Hepatic stellate cell (primary cell): ENCODE data around the gene RNF224.
"Not testable (repeated sequence)": the region's sequence is repeated elsewhere in the genome, so short reads cannot be mapped to it uniquely, and the experiment has no call there.

Experiments
- DNase-seq: peaks from one replicate; pipeline ENCODE4 v3.0.0; 2011; ENCODE audit warnings: low spot score

The RNF224 gene

GRCh38 chr9:137254624-137255447 is 27.5 kb downstream of the RNF224 start, which contains the start of gene NELFB:
Gene NELFB, plus strand, starts transcription at chr9:137255327.
- DNase-seq = peak; percentile 99

GRCh38 chr9:137255448-137256114 is 28.3 kb downstream of the RNF224 start:
- peak; percentile 61 for DNase-seq

GRCh38 chr9:137256362-137256761 is 29.1 kb downstream of the RNF224 start:
- no peak for DNase-seq

GRCh38 chr9:137256856-137257255 is 29.6 kb downstream of the RNF224 start:
- no peak for DNase-seq

GRCh38 chr9:137262173-137262908 is 35.0 kb downstream of the RNF224 start:
- not testable (repeated sequence) for DNase-seq

GRCh38 chr9:137262909-137263285 is 35.6 kb downstream of the RNF224 start:
- no peak for DNase-seq

- DNase-seq = no peak
These were observed 36.2 kb downstream of the RNF224 start for GRCh38 chr9:137263506-137263905.

- DNase-seq = no peak
These were observed 36.8 kb downstream of the RNF224 start for GRCh38 chr9:137264067-137264466.

- DNase-seq = no peak
These were observed 38.3 kb downstream of the RNF224 start for GRCh38 chr9:137265496-137266161.

- DNase-seq = no peak
These were observed 38.8 kb downstream of the RNF224 start for GRCh38 chr9:137266162-137266527.

- DNase-seq = no peak
These were observed 39.5 kb downstream of the RNF224 start for GRCh38 chr9:137266585-137267453.

GRCh38 chr9:137267933-137268355 is 40.6 kb downstream of the RNF224 start:
- DNase-seq = peak; percentile 86

- no peak for DNase-seq
These were observed 41.4 kb downstream of the RNF224 start for GRCh38 chr9:137268538-137269201.

- peak; percentile 89 for DNase-seq
These were observed 42.0 kb downstream of the RNF224 start for GRCh38 chr9:137269231-137269772.

GRCh38 chr9:137270929-137271695 is 43.8 kb downstream of the RNF224 start:
- DNase-seq = no peak

- DNase-seq = no peak
These were observed 44.4 kb downstream of the RNF224 start for GRCh38 chr9:137271696-137272076.

GRCh38 chr9:137272241-137273094 is 45.2 kb downstream of the RNF224 start:
- no peak for DNase-seq

- no peak for DNase-seq
These were observed 45.8 kb downstream of the RNF224 start for GRCh38 chr9:137273095-137273490.
